Heart left ventricle (tissue), 16 donors: ENCODE data around the gene ANO3. TPM values are rescaled to one million over a fixed set of nuclear protein-coding genes. Genes with fewer than 3 reads are reported as not detected.

Experiments used
- ATAC-seq, 4 donors: fragments of 200-7000 bp; cut with Tn5 transposase; one replicate each; pipeline ENCODE4 v1.9.1; 2020 to 2022; ENCODE audit warnings: moderate library complexity in 4 of 4, mild to moderate bottlenecking in 3 of 4, moderate number of reproducible peaks in 1 of 4
- DNase-seq, 5 donors: peaks; one replicate each; pipeline ENCODE4 v3.0.0-alpha.2; 2020
- H3K27ac ChIP-seq, 12 donors: fragments of 200-600 bp; sonication (generic) in 4 of 12; one replicate each; pipeline versions ENCODE4 v1.5.0 to v1.8.0; 2016 to 2022; ENCODE audit warnings: mild to moderate bottlenecking in 2 of 12
- H3K27me3 ChIP-seq, 9 donors: fragments of 200-600 bp; sonication (generic) in 2 of 9; one replicate each; pipeline versions ENCODE4 v1.5.1 to v1.8.0; 2016 to 2022; ENCODE audit warnings: mild to moderate bottlenecking in 3 of 9
- H3K36me3 ChIP-seq, 9 donors: fragments of 200-600 bp; sonication (generic) in 2 of 9; one replicate each; pipeline versions ENCODE4 v1.5.0 to v1.8.0; 2018 to 2022; ENCODE audit warnings: mild to moderate bottlenecking in 2 of 9
- H3K4me1 ChIP-seq, 12 donors: fragments of 200-600 bp; sonication (generic) in 4 of 12; one replicate each; pipeline versions ENCODE4 v1.5.0 to v1.8.0; 2016 to 2022; ENCODE audit warnings: mild to moderate bottlenecking in 3 of 12
- H3K4me3 ChIP-seq, 12 donors: fragments of 200-600 bp; sonication (generic) in 4 of 12; one replicate each; pipeline versions ENCODE4 v1.5.0 to v1.8.0; 2017 to 2022; ENCODE audit warnings: mild to moderate bottlenecking in 9 of 12, moderate library complexity in 4 of 12
- H3K9me3 ChIP-seq, 12 donors: fragments of 200-600 bp; sonication (generic) in 4 of 12; one replicate each; pipeline versions ENCODE4 v1.5.0 to v1.8.0; 2016 to 2022; ENCODE audit warnings: mild to moderate bottlenecking in 1 of 12
- CTCF ChIP-seq, 12 donors: fragments of 200-600 bp; sonication (generic) in 4 of 12; IDR thresholded peaks; one replicate each; pipeline versions ENCODE4 v1.5.0 to v1.8.0; 2018 to 2022; ENCODE audit warnings: antibody characterized with exemption in 12 of 12, mild to moderate bottlenecking in 5 of 12
- POLR2A ChIP-seq, 2 donors: fragments of 450-650 bp; IDR thresholded peaks; one replicate each; pipeline ENCODE4 v1.6.1; 2017; ENCODE audit warnings: antibody characterized with exemption in 2 of 2, mild to moderate bottlenecking in 2 of 2, moderate library complexity in 2 of 2
- WGBS, 4 donors: extraction: QIAGEN DNeasy Blood & Tissue Kit in 2 of 4; methylation state at CpG; one replicate each; pipeline versions ENCODE4 v1.1.5 to v1.1.7; 2013 to 2018; 5-methylcytosine and 5-hydroxymethylcytosine counted together
- intact Hi-C, 10 donors: fragments of 100-400 bp; cut with DNase I; formaldehyde crosslinking; loops; one replicate each; pipeline versions ENCODE4 v1.11.1 to v1.14.2; 2022
- polyA plus RNA-seq, 2 donors: library from polyadenylated mRNA; stranded (reverse); fragments of 200-250 nt; gene quantifications; one replicate each; pipeline ENCODE4 v1.2.3, GENCODE V29; 2013
- total RNA-seq, 9 donors: library from RNA; depleted of rRNA in 2 of 9; stranded (reverse); fragments of >200 nt in 2 of 9; fragmentation: NEBNext Ultra II Directional in 3 of 9; extraction: Animal tissue kit (Norgen Biotek cat#: 25700) in 3 of 9; gene quantifications; one replicate each; pipeline versions ENCODE4 v1.1.0 to v1.2.4, GENCODE V29; 2016 to 2023
- donor health status: ischemic (EF 13 %, LVEDD 7.1; RV severe dilation, severe dysfunction).
- donor health status: healthy with polysubstance abuse.
- donor health status: DM: no; HTN: yes; CAD: no.
- donor health status: DM: no; HTN: no; CAD: no.
- donor health status: ischemic (EF 25% LVEDD 6.9; RV normal size, moderate dysfunction).
- donor health status: ischemic (EF 25% LVEDD 5.7; RV mildly dilated, moderate dysfunction).
- donor health status: healthy.
- donor health status: DM: yes; HTN: yes; CAD: no.
- donor health status: ischemic (EF 35%, LVEDD 5.7; RV mildly dilated, moderate dysfunction).
- donor health status: nonischemic (EF 11% LVEDD 7.7; RV severe dilation, severe dysfunction).
- donor health status: DM: yes; HTN: yes; CAD: no.
- donor health status: PGD.
- donor health status: ischemic (EF 29% LVEDD 5.4; RV normal size, mild dysfunction).
- donor health status: nonischemic (EF 23%, LVEDD 6.1; RV moderate dilation, normal function).

The ANO3 gene
- total and polyA plus RNA-seq, 11 donors: 0.04 to 0.54 (median 0.12) TPM; not detected in 6

DNA sequence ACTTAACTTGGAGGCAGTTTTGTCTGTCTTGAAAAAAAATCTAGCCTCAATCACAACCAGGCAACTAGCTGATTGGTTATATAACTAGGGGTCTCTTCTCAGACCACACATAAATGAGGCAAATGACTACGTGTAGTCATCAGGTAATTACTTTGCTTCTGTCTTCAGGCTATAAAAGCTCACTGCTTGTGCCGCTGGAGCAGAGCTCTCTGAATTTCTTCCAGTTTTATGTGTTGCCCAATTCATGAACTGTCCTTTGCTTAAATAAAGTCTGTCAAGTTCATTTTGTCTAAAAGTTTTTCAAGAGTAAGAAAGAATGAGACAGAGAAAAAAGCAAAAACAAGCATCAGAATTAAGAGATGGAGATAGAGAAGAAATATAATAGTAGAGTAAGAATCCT is 146.8 kb downstream of the ANO3 start:
- intact Hi-C loops: no loop called here
- ATAC-seq: no peak
- 67 to 77% (median 75%) methylated on average over 2 of the region's 2 CpGs for WGBS, 4 donors
- Histone ChIP-seq H3K4me3 (no peak overlapping the region), H3K4me1 (no peaks in the 10 kb centered on the region), H3K9me3 (no peaks in the 10 kb centered on the region), H3K27me3 (no peaks in the 10 kb centered on the region), H3K27ac (no peak overlapping the region), H3K36me3 (no peaks in the 10 kb centered on the region)
- TF ChIP-seq CTCF (IDR thresholded peaks at IDR 0.05) (no peak), POLR2A (IDR thresholded peaks at IDR 0.05) (no peak)
- no peak for DNase-seq

GRCh38 chr11:26480041-26480440 is 148.1 kb downstream of the ANO3 start:
- 68 to 92% (median 86%) methylated on average over 3 of the region's 3 CpGs for WGBS, 4 donors
- H3K27me3 ChIP-seq: no peaks in the 10 kb centered on the region
- no peak for ATAC-seq
- no peak overlapping the region for H3K27ac ChIP-seq
- H3K4me3 ChIP-seq: no peak overlapping the region
- H3K4me1 ChIP-seq: no peaks in the 10 kb centered on the region
- intact Hi-C loops: no loop called here
- TF ChIP-seq CTCF (IDR thresholded peaks at IDR 0.05) (no peak), POLR2A (IDR thresholded peaks at IDR 0.05) (no peak)
- no peaks in the 10 kb centered on the region for H3K9me3 ChIP-seq
- DNase-seq: no peak
- no peaks in the 10 kb centered on the region for H3K36me3 ChIP-seq

DNA sequence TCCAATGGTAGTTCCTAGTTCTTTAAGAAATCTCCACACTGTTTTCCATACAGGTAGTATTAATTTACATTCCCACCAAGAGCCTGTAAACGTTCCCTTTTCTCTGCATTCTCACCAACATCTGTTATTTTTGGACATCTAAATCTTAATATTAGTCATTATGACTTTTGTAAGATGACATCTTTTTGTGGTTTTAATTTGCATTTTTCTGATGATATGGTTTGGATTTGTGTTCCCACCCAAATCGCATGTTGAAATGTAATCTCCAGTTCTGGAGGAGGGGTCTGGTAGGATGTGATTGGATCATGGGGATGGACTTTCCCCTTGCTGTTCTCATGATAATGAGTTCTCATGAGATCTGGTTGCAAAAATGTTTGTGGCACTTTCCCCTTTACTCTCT is 151.2 kb downstream of the ANO3 start:
- Histone ChIP-seq H3K36me3 (no peaks in the 10 kb centered on the region), H3K27ac (no peak overlapping the region), H3K4me3 (no peak overlapping the region), H3K4me1 (no peaks in the 10 kb centered on the region), H3K27me3 (no peaks in the 10 kb centered on the region), H3K9me3 (no peaks in the 10 kb centered on the region)
- no peak for DNase-seq
- WGBS, 4 donors: 58 to 65% (median 61%) methylated on average over 2 of the region's 2 CpGs
- intact Hi-C loops: no loop called here
- TF ChIP-seq CTCF (IDR thresholded peaks at IDR 0.05) (no peak), POLR2A (IDR thresholded peaks at IDR 0.05) (no peak)
- no peak for ATAC-seq

GRCh38 chr11:26490546-26490945 is 158.6 kb downstream of the ANO3 start:
- no peak for ATAC-seq

More at GRCh38 chr11:26490546-26490945, 158.6 kb downstream of the ANO3 start:
- no peaks in the 10 kb centered on the region for H3K4me1 ChIP-seq
- H3K27ac ChIP-seq: no peak overlapping the region
- no peak overlapping the region for H3K4me3 ChIP-seq
- H3K36me3 ChIP-seq: no peaks in the 10 kb centered on the region
- WGBS, 4 donors: 83 to 91% (median 84%) methylated on average over 6 of the region's 6 CpGs
- TF ChIP-seq CTCF (IDR thresholded peaks at IDR 0.05) (no peak), POLR2A (IDR thresholded peaks at IDR 0.05) (no peak)
- no peaks in the 10 kb centered on the region for H3K27me3 ChIP-seq
- DNase-seq: no peak
- intact Hi-C loops: no loop called here
- no peaks in the 10 kb centered on the region for H3K9me3 ChIP-seq
